H1 (cell line): ENCODE measurements around the gene NHLRC2.

Experiments
- ASH2L ChIP-seq: fragments of 200-600, 300-600 bp; sonication (generic); IDR thresholded peaks from one replicate; pipeline ENCODE4 v1.7.1; 2017; ENCODE audit warnings: low read length
- CREB1 ChIP-seq: IDR thresholded peaks from 2 replicates; pipeline ENCODE4 v1.6.1; 2012; ENCODE audit warnings: inconsistent platforms
- CTCF ChIP-seq, 3 experiments: IDR thresholded peaks; 1 replicate in 2 of 3; 2 replicates in 1 of 3; pipeline versions ENCODE4 v1.5.1 to v1.6.1; 2011; ENCODE audit warnings: low read length in 3 of 3, mild to moderate bottlenecking in 3 of 3, inconsistent platforms in 2 of 3, low read depth in 1 of 3, moderate library complexity in 1 of 3; ENCODE audit not compliant: insufficient read depth in 1 of 3; ENCODE audit errors: control extremely low read depth in 1 of 3
- EZH2 ChIP-seq: fragments of 200-600 bp; sonication (generic); IDR thresholded peaks from 2 replicates; pipeline ENCODE4 v1.7.1; 2012; ENCODE audit warnings: low read depth, mild to moderate bottlenecking, moderate library complexity, low read length, inconsistent platforms; ENCODE audit not compliant: severe bottlenecking
- FOSL1 ChIP-seq: IDR thresholded peaks from 2 replicates; pipeline ENCODE4 v1.6.1; 2011; ENCODE audit warnings: mild to moderate bottlenecking, low read depth, low read length, moderate library complexity; ENCODE audit not compliant: insufficient read depth
- JUN ChIP-seq: IDR thresholded peaks from 2 replicates; pipeline ENCODE4 v1.6.1; 2011; ENCODE audit warnings: low read depth, mild to moderate bottlenecking, improper control_type of control experiment, low read length
- POLR2A ChIP-seq, 2 experiments: IDR thresholded peaks; 1 replicate in 1 of 2; 2 replicates in 1 of 2; pipeline ENCODE4 v1.6.1; 2011; ENCODE audit warnings: low read depth in 2 of 2, low read length in 2 of 2, mild to moderate bottlenecking in 2 of 2; ENCODE audit errors: control extremely low read depth in 1 of 2
- SP1 ChIP-seq: IDR thresholded peaks from 2 replicates; pipeline ENCODE4 v1.6.1; 2011; ENCODE audit warnings: low read depth, low read length
- TBP ChIP-seq: IDR thresholded peaks from 2 replicates; pipeline ENCODE4 v1.6.1; 2011; ENCODE audit warnings: low read depth, low read length, improper control_type of control experiment

GRCh38 chr10:113849140-113849803 lies 5.2 kb upstream of the NHLRC2 start:
- TF ChIP-seq CTCF (IDR thresholded peaks at IDR 0.05; ENCODE audit: control extremely low read depth in 1 of 3, insufficient read depth in 1 of 3, low read depth in 1 of 3, low read length in 3 of 3) (no peak), SP1 (no peak), EZH2 (no peak), POLR2A (IDR thresholded peaks at IDR 0.05; ENCODE audit: control extremely low read depth in 1 of 2, low read depth in 2 of 2, low read length in 2 of 2) (no peak), CREB1 (no peak), FOSL1 (no peak), JUN (no peak), TBP (no peak), ASH2L (no peak)
